Left lung (tissue), 10 donors: Measurements from ENCODE around the gene DAZAP2. TPM values are rescaled to one million over a fixed set of nuclear protein-coding genes. Genes with fewer than 3 reads are reported as not detected.
"Not testable (repeated sequence)": the region's sequence is repeated elsewhere in the genome, so short reads cannot be mapped to it uniquely, and the experiment has no call there.

Experiments
- ATAC-seq: fragments of 200-7000 bp; cut with Tn5 transposase; one replicate; pipeline ENCODE4 v1.9.1; 2020; ENCODE audit warnings: moderate library complexity
- DNase-seq, 4 donors: peaks; one replicate each; pipeline ENCODE4 v3.0.0-alpha.2; 2013 to 2020
- H3K27ac ChIP-seq, 2 donors: fragments of 200-600 bp; sonication (generic) in 1 of 2; one replicate each; pipeline versions ENCODE4 v1.5.0 to v1.8.0; 2020 to 2021
- H3K27me3 ChIP-seq, 2 donors: fragments of 200-600 bp; sonication (generic) in 1 of 2; one replicate each; pipeline versions ENCODE4 v1.5.0 to v1.8.0; 2020 to 2021
- H3K36me3 ChIP-seq, 2 donors: fragments of 200-600 bp; sonication (generic) in 1 of 2; one replicate each; pipeline versions ENCODE4 v1.5.0 to v1.8.0; 2020 to 2021
- H3K4me1 ChIP-seq, 2 donors: fragments of 200-600 bp; one replicate each; pipeline ENCODE4 v1.8.0; 2021
- H3K4me3 ChIP-seq, 2 donors: fragments of 200-600 bp; sonication (generic) in 1 of 2; one replicate each; pipeline versions ENCODE4 v1.5.0 to v1.8.0; 2020 to 2021; ENCODE audit warnings: mild to moderate bottlenecking in 1 of 2
- H3K9me3 ChIP-seq, 2 donors: fragments of 200-600 bp; sonication (generic) in 1 of 2; one replicate each; pipeline versions ENCODE4 v1.5.0 to v1.8.0; 2020 to 2021
- CTCF ChIP-seq, 2 donors: fragments of 200-600 bp; sonication (generic) in 1 of 2; IDR thresholded peaks; one replicate each; pipeline versions ENCODE4 v1.5.0 to v1.8.0; 2021; ENCODE audit warnings: antibody characterized with exemption in 2 of 2
- intact Hi-C, 2 donors: fragments of 100-400 bp; cut with DNase I; formaldehyde crosslinking; loops; one replicate each; pipeline versions ENCODE4 v1.11.2 to v1.14.2; 2022
- polyA plus RNA-seq, 6 donors: library from polyadenylated mRNA; unstranded; fragments of 120-200 nt; gene quantifications; one replicate each; pipeline ENCODE4 v1.2.1, GENCODE V29; 2013; ENCODE audit not compliant: insufficient read length in 6 of 6
- total RNA-seq, 2 donors: library from RNA; stranded (reverse); fragmentation: NEBNext Ultra II Directional; extraction: Animal tissue kit (Norgen Biotek cat#: 25700); gene quantifications; one replicate each; pipeline ENCODE4 v1.2.1, GENCODE V29; 2021
- donor health status: DM: no; HTN: yes; CAD: no.
- donor health status: DM: no; HTN: no; CAD: no.

The DAZAP2 gene
- total and polyA plus RNA-seq, 8 donors: 184 to 224 (median 212) TPM

- Histone ChIP-seq H3K36me3 (no peaks in the 10 kb centered on the region), H3K4me1 (peaks cover 16 to 21% of the 10 kb centered on the region in 2 donors), H3K4me3 (peak overlapping the region; percentile 71 to 77), H3K27me3 (no peaks in the 10 kb centered on the region), H3K27ac (peak overlapping the region; percentile 93 to 95), H3K9me3 (no peaks in the 10 kb centered on the region)
- no peak for ATAC-seq
- intact Hi-C loops: no loop called here
- TF ChIP-seq CTCF (IDR thresholded peaks at IDR 0.05): no peak
- no peak for DNase-seq
These were observed 22.0 kb upstream of the DAZAP2 start for GRCh38 chr12:51216642-51217041.

GRCh38 chr12:51217133-51217967 lies 21.3 kb upstream of the DAZAP2 start:
- H3K27me3 ChIP-seq: no peaks in the 10 kb centered on the region
- H3K36me3 ChIP-seq: no peaks in the 10 kb centered on the region
- no peaks in the 10 kb centered on the region for H3K9me3 ChIP-seq
- ATAC-seq (peak; percentile 50), DNase-seq (peak; percentile 24 to 92 (median 61))
- peak overlapping the region; percentile 71 to 77 for H3K4me3 ChIP-seq
- intact Hi-C loops: no loop called here
- peaks cover 16 to 21% of the 10 kb centered on the region in 2 donors for H3K4me1 ChIP-seq
- no peak for TF ChIP-seq CTCF (IDR thresholded peaks at IDR 0.05)
- peak overlapping the region; percentile 93 to 95 for H3K27ac ChIP-seq

GRCh38 chr12:51217968-51218606 lies 20.5 kb upstream of the DAZAP2 start, which contains the start of gene POU6F1:
POU6F1 (minus strand) TSS chr12:51218062; CDS start chr12:51206836, 11,226 bp downstream.
- Histone ChIP-seq H3K4me1 (peaks cover 16 to 21% of the 10 kb centered on the region in 2 donors), H3K36me3 (no peaks in the 10 kb centered on the region), H3K4me3 (peak within 1 kb of the TSS; percentile 71 to 77), H3K9me3 (no peaks in the 10 kb centered on the region), H3K27me3 (no peaks in the 10 kb centered on the region), H3K27ac (peak within 1 kb of the TSS; percentile 93 to 95)
- DNase-seq (peak; percentile 74 to 94 (median 86)), ATAC-seq (peak; percentile 91)
- intact Hi-C loops: no loop called here
- peak; percentile 48 to 70 for TF ChIP-seq CTCF (IDR thresholded peaks at IDR 0.05)

- H3K4me1 ChIP-seq: peaks cover 16 to 21% of the 10 kb centered on the region in 2 donors
- no peaks in the 10 kb centered on the region for H3K27me3 ChIP-seq
- H3K4me3 ChIP-seq: peak overlapping the region; percentile 71 to 77
- TF ChIP-seq CTCF (IDR thresholded peaks at IDR 0.05): no peak
- DNase-seq: no peak
- H3K9me3 ChIP-seq: no peaks in the 10 kb centered on the region
- peak overlapping the region; percentile 93 to 95 for H3K27ac ChIP-seq
- no peaks in the 10 kb centered on the region for H3K36me3 ChIP-seq
- ATAC-seq: peak; percentile 45
- intact Hi-C loops: no loop called here
These were observed 19.9 kb upstream of the DAZAP2 start for GRCh38 chr12:51218607-51219161.

- no peak for ATAC-seq
- Histone ChIP-seq H3K4me1 (peaks cover 16 to 21% of the 10 kb centered on the region in 2 donors), H3K4me3 (peak overlapping the region in 1 of 2 donors; percentile 77), H3K27me3 (no peaks in the 10 kb centered on the region), H3K36me3 (no peaks in the 10 kb centered on the region), H3K9me3 (no peaks in the 10 kb centered on the region), H3K27ac (peak overlapping the region in 1 of 2 donors; percentile 93)
- intact Hi-C loops: no loop called here
- no peak for DNase-seq
- no peak for TF ChIP-seq CTCF (IDR thresholded peaks at IDR 0.05)
These were observed 19.3 kb upstream of the DAZAP2 start for GRCh38 chr12:51219322-51219721.

- H3K9me3 ChIP-seq, H3K27me3 ChIP-seq, H3K4me3 ChIP-seq, H3K36me3 ChIP-seq, intact Hi-C loops, H3K27ac ChIP-seq, DNase-seq, ATAC-seq: not testable (repeated sequence)
- H3K4me1 ChIP-seq: peaks cover 16 to 21% of the 10 kb centered on the region in 2 donors
These were observed 18.8 kb upstream of the DAZAP2 start for GRCh38 chr12:51219857-51220256.
